T follicular helper cell (primary cell): ENCODE measurements around the gene FANCE.

Experiments used
- DNase-seq: peaks from one replicate; pipeline ENCODE4 v3.0.0-alpha.2; 2020; ENCODE audit warnings: low read depth
- total RNA-seq, 2 experiments: gene quantifications; one replicate each; lab custom pipeline; 2026; lab: John Stamatoyannopoulos, UW

The FANCE gene, protein sequence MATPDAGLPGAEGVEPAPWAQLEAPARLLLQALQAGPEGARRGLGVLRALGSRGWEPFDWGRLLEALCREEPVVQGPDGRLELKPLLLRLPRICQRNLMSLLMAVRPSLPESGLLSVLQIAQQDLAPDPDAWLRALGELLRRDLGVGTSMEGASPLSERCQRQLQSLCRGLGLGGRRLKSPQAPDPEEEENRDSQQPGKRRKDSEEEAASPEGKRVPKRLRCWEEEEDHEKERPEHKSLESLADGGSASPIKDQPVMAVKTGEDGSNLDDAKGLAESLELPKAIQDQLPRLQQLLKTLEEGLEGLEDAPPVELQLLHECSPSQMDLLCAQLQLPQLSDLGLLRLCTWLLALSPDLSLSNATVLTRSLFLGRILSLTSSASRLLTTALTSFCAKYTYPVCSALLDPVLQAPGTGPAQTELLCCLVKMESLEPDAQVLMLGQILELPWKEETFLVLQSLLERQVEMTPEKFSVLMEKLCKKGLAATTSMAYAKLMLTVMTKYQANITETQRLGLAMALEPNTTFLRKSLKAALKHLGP
- total RNA-seq, result 20.9 to 26.6 reads per million in 2 experiments

- peak; percentile 73 for DNase-seq
Observed at GRCh38 chr6:35452183-35453090, at the start of gene FANCE. FANCE (plus strand) TSS chr6:35452338; CDS start chr6:35452546, 208 bp downstream.

- no peak for DNase-seq
Observed at GRCh38 chr6:35402856-35403191, 49.3 kb upstream of the FANCE start.

- no peak for DNase-seq
Observed at GRCh38 chr6:35403544-35404442, 48.3 kb upstream of the FANCE start.

- no peak for DNase-seq
Observed at GRCh38 chr6:35406711-35407485, 45.2 kb upstream of the FANCE start.

DNA sequence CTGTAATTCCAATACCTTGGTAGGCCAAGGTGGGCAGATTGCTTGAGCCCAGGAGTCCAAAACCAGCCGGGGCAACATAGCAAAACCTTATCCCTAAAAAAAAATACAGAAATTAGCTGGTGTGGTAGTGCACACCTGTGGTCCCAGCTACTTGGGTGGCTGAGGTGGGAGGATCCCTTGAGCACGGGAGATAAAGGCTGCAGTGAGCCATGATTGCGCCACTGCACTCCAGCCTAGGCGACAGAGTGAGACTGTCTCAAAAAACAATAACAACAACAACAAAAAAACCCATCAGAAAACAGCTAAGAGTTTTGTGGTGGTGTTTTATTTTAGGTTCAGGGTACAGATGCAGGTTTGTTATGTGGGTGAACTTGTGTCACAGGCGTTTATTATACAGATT is 42.9 kb upstream of the FANCE start:
- DNase-seq, result no peak

- DNase-seq, result no peak
Observed at GRCh38 chr6:35410131-35410530, 42.0 kb upstream of the FANCE start.

DNA sequence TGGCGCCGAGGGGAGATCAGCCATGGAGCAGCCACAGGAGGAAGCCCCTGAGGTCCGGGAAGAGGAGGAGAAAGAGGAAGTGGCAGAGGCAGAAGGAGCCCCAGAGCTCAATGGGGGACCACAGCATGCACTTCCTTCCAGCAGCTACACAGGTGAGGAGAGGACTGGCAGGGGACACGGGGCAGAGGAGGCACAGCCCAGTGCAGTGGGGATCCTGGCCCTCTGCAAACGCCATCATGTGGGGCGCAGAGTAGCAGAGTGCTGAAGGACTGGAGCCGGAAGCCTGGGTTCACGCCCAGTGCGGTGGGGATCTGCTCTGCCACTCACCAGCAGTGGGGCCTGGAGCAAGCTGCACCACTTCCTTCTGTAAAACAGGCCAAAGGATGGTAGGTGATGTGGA is 41.1 kb upstream of the FANCE start:
- no peak for DNase-seq

- DNase-seq, result no peak
Observed at GRCh38 chr6:35412102-35412501, 40.0 kb upstream of the FANCE start.

GRCh38 chr6:35413911-35414310 is 38.2 kb upstream of the FANCE start:
- no peak for DNase-seq

GRCh38 chr6:35415065-35415891 is 36.9 kb upstream of the FANCE start:
- no peak for DNase-seq

GRCh38 chr6:35417979-35418661 is 34.0 kb upstream of the FANCE start:
- DNase-seq, result no peak

DNA sequence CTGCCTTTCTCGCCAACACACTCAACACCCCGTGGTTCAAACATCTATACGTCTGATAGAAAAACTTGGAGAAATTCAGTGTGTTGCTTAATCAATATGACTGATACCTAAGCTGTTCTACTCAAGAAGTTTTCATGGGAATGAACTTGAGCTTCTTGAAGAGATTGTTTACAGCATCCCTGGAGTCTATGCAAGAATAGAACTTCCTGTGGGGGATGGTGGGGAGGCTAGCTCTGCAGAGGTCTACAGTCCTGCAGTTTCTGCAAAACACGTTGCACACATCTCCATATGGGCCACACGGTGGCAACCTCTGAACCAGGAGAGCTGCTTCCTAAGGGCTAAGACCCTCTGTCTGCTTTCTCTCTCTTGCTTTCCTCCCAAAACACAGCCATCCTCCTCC is 32.7 kb upstream of the FANCE start:
- no peak for DNase-seq

DNA sequence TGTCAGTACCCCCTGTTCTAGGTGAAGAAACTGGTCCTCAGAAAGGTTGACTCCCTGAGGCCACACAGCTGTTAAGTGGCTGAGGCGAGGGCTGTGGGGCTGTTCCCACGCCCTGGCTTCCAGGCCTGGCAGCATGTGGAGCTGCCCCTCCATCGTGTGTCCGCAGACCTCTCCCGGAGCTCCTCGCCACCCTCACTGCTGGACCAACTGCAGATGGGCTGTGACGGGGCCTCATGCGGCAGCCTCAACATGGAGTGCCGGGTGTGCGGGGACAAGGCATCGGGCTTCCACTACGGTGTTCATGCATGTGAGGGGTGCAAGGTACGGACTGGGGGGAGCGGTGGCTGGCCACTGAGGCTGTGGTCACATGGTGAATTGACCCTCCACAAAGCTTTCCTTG is 32.2 kb upstream of the FANCE start:
- DNase-seq, result no peak

GRCh38 chr6:35425284-35425683 is 26.9 kb upstream of the FANCE start:
- no peak for DNase-seq

- DNase-seq, result no peak
Observed at GRCh38 chr6:35426074-35426473, 26.1 kb upstream of the FANCE start.

DNA sequence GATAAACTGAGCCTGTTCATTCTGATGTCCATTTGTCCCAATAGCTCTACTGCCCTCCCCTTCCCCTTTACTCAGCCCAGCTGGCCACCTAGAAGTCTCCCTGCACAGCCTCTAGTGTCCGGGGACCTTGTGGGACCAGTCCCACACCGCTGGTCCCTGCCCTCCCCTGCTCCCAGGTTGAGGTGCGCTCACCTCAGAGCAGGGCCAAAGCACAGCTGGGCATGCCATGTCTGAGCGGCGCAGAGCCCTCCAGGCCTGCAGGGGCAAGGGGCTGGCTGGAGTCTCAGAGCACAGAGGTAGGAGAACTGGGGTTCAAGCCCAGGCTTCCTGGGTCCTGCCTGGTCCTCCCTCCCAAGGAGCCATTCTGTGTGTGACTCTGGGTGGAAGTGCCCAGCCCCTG is 24.7 kb upstream of the FANCE start:
- no peak for DNase-seq

DNA sequence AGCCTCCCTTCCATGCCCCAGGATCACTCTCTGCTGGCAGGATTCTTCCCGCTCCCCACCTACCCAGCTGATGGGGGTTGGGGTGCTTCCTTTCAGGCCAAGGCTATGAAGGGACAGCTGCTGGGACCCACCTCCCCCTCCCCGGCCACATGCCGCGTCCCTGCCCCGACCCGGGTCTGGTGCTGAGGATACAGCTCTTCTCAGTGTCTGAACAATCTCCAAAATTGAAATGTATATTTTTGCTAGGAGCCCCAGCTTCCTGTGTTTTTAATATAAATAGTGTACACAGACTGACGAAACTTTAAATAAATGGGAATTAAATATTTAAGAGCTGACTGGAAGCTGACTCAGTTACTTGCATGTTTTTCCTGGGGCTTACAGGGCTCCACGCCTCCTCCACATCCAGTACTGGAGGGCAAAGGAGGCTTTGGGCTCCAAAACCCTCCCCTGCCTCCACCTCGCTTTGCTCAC is 24.3 kb upstream of the FANCE start:
- no peak for DNase-seq

DNA sequence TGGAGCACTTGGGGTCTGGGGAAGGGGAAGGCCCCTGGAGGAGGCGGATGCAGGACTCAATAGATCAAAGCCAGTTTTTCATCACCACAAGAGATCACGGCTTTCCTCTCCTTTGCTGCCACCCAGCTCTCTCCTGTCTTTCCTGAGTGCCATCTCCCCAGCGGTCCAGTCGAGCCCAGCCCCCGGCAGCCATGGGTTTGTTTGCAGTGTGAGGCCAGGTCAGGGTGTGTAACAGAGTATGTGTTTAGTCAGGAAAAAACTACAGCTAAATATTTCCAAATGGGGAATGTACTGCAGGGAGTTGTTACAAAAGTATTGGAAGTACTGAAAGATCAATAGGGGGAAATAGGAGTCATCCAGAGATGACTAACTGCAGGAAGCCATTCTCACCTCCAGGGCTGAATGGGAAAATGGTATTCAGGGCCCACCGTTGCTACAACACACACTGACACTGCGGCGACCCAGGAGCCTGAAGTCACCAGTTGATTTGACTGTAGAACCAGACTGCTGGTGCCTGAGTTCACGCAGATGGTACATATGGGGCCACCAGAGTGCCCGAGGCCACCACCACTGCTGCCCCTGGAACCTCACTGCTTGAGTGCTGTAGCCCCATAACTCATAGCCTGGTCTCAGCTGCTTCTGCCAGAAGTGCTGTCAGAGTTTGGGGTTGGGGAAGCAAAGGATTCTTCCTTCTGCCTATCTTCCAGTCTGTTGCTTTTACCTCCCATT is 23.6 kb upstream of the FANCE start:
- no peak for DNase-seq

GRCh38 chr6:35429463-35429862 is 22.7 kb upstream of the FANCE start:
- DNase-seq, result no peak
